ENCODE data around the gene ZNF444.
"Not testable (repeated sequence)": the region's sequence is repeated elsewhere in the genome, so short reads cannot be mapped to it uniquely, and the experiment has no call there.

Gene ZNF444

DNA sequence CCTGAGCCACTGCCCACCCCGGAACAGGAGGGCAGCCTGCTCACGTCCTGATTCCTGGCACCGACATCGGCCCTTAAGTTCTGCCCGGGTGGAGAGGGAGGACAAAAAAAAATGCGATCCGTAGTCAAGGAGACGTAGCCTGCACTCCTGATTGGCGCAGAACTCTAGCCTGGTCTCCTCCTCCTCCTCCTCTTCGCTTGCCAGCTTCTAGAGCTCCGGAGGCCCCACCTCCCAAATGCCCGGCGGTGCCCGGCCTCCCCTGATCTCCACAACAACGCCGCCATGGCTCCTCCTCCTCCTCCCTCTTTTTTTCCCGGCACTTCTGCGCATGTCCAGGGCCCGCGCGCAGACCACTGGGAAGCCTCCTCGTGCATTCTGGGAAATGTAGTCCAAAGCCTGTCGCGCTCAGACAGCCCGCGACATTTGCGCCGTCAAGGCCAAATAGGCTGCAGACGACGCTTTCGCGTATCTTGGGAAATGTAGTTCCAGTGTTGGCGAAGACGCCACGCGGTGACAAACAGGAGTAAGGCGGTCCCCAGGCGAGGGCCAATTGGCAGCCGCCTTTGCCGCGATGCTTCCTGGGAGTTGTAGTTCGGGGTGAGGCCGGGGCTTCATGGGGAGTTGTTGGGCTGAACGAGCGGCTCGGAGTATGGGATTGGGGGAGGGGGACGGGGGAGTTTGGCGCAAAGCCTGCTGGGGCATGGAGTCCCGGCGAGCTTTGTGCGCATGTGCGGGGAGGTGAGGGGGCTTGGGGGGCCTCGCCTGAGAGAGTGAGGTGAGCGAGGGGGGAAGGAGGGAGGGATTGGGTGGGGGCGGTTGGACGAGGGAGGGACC, at the start of gene ZNF444:
Gene ZNF444, plus strand, starts transcription at position 705 of the 834 bp plus-strand sequence. CDS start 5,625 bp downstream, outside the sequence.
- DNase-seq (ENCODE audit: low spot score), result peak; percentile 97

DNA sequence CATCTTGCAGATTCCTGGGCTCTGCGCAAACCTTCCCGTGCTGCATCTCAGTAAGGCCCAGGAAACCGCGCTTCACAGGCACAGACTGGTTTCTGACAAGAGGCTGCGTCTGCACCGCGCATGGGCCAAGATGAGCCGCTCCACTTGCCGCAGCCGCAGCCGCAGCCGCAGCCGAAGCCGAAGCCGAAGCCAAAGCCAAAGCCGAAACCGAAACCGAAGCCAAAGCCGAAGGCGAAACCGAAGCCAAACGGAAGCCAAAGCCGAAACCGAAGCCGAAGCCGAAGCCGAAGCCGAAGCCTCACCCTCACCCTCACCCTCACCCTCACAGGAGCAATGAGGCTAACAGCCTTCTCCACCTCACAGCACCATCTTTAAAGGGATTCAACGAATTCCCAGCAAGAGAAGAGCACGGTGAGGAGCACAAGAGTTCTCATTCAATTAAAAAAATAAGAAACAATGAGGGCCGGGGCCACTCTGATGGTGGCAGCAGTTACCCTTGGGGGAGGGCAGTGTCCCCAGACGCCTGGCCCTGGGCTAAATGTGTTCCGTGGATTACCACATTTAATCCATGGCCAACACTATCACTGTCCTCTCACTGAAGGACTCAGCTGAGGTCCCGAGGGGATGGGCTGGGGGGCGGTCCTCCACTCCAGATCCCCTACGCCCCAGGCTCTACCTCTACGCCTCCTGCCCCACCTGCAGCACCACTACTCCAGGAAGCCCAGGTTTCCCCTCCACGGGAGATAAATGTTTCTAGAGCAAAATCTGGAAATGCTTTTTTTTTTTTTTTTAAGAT, 49.1 kb upstream of the ZNF444 start:
- DNase-seq (ENCODE audit: low spot score), result no peak

- no peak for DNase-seq (ENCODE audit: low spot score)
Observed at GRCh38 chr19:56092685-56093631, 48.1 kb upstream of the ZNF444 start.

GRCh38 chr19:56094449-56094848, 46.6 kb upstream of the ZNF444 start:
- DNase-seq (ENCODE audit: low spot score), result no peak

- no peak for DNase-seq (ENCODE audit: low spot score)
Observed at GRCh38 chr19:56096665-56097064, 44.4 kb upstream of the ZNF444 start.

GRCh38 chr19:56097306-56097705, 43.8 kb upstream of the ZNF444 start:
- no peak for DNase-seq (ENCODE audit: low spot score)

DNA sequence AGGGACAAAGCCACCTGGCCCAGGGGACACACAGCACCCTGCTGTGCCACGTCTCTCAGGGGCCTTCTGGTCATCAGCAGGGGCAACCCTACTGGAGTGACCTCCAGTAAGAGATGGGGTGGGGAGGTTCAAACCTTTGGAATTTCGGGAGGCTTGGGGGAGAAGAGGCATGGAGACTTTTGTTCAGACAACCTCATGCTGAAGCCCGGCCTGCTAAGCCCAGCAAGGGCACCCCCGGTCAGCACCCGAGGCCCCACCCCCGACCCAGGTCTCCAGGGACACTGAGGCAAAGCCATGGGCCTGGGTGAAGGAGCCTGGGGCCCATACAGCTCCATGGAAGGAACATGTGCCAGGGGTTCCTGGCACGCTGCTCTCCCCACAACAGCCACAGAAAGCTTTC, 43.3 kb upstream of the ZNF444 start:
- DNase-seq (ENCODE audit: low spot score), result no peak

- not testable (repeated sequence) for DNase-seq (ENCODE audit: low spot score)
Observed at GRCh38 chr19:56098237-56098636, 42.9 kb upstream of the ZNF444 start.

GRCh38 chr19:56098731-56099568, 42.1 kb upstream of the ZNF444 start:
- no peak for DNase-seq (ENCODE audit: low spot score)

GRCh38 chr19:56099638-56100539, 41.2 kb upstream of the ZNF444 start:
- no peak for DNase-seq (ENCODE audit: low spot score)

GRCh38 chr19:56101095-56101494, 40.0 kb upstream of the ZNF444 start:
- no peak for DNase-seq (ENCODE audit: low spot score)

DNA sequence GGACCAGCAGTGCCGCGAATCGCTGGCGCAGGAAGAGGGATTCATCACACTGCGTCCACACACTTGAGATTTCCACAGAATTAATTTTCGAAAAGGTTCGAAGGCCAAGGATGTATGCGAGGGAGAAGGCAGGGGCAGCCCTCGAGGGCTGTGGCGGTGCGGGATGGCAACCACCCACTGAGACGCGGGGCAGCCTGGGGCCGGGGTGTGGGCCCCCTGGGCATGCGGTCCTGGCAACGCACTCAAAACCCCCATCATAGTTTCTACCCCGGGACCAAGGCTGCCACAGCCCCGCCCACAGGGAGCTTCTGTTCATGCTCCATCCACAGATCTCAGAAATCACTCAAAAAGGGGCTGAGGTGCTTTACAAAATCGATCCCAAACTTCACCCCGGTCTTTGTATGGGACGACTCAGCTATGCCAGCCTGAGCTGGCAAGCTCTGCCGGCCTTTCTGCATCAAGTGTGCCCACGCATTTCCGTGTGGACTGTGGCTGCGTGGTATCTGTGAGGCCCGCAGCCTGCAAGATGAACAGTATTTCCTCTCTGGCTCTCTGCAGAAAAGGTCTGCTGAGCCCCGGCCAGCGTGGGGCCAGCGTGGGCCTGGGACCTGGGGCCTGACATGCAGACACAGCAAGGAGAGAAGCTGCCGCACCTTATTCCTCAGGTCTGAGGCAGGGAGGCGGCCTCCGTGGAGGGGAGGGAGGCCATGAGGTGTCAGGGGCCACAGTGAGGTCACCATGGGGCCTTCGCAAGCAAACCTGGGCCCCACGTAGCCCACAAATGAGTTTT, 39.1 kb upstream of the ZNF444 start:
- no peak for DNase-seq (ENCODE audit: low spot score)

GRCh38 chr19:56103027-56103614, 38.0 kb upstream of the ZNF444 start:
- no peak for DNase-seq (ENCODE audit: low spot score)

DNA sequence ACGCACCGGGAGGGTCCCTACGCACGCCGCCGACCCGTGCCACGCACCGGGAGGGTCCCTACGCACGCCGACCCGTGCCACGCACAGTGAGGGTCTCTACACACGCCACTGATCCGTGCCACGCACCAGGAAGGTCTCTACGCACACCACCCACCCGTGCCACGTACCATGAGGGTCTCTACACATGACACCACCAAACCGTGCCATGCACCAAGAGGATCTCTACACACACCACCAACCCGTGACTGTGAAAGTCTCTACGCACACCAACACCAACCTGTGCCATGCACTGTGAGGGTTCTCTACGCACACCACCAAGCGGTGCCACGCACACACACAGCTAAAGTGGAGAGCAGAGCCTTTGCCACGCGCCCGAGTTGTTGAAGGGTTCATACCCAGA, 36.7 kb upstream of the ZNF444 start:
- no peak for DNase-seq (ENCODE audit: low spot score)

DNA sequence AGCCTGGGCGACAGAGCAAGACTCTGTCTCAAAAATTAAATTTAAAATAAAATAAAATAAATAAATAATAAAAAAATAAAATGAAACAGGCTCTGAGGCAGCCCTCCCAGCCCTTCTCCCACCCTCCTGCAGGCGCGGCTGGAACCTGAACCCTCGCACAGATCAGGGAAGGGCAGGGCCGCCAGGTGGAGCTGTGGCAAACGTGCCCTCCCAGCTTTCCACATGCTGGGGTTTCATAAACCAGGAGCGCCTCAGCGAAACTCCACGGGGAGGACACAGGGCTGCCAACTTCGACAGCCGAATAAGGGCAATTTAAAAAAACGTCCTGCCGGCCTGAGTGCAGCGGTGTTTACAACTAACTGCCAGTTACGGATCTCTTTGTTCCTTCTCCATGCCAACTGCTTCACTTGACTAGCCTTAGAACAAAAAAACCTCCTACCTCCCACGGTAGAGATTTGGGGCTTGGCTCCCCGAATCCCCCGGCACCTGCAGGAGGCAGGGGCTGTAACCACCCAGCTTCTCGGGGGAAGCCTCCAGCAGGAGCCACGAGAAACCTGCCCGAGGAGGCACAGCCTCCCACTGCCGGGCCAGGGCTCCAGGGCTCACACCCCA, 35.9 kb upstream of the ZNF444 start:
- no peak for DNase-seq (ENCODE audit: low spot score)

DNA sequence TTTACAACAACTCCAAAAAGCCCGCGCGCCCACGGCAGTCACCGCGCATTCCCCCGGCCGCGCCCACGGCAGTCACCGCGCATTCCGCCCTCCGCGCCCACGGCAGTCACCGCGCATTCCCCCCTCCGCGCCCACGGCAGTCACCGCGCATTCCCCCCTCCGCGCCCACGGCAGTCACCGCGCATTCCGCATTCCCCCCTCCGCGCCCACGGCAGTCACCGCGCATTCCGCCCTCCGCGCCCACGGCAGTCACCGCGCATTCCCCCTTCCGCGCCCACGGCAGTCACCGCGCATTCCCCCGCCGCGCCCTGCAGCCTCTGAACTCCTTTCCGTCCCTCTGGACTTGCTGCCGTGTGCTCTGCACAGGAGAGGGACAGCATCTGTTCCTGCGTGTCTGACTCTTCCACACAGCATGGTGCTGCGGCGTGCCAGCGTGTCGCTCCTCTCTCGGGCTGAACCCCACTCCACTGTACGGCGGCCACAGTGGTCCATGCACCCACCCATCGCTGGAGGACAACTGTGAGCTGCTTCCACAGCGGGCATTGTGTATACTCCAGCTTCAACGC, 35.2 kb upstream of the ZNF444 start:
- DNase-seq (ENCODE audit: low spot score), result not testable (repeated sequence)

DNA sequence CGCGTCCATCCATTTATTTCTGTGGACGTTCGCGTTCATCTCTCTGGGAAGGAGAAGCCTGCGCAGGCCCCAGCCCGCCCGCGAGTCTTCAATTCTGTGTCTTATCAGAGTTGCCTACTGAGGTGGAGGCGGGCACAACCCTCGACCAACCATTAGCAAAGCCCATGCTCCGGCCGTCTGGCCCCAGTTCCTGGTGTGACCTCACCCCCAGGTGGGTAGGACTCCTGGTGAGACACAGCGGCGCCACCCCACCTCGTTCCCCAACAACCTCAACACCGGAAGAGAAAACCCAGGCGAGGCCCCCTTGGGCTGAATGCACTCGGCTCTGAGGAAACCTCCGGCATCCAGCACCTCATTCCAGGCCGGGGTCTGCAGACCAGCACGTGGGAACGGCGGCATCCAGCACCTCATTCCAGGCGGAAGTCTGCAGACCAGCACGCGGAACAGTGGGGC, 34.7 kb upstream of the ZNF444 start:
- DNase-seq (ENCODE audit: low spot score), result no peak

GRCh38 chr19:56106993-56107392, 34.1 kb upstream of the ZNF444 start:
- DNase-seq (ENCODE audit: low spot score), result no peak
